ENCODE data around the gene OR10G7. TPM values are rescaled to one million over a fixed set of nuclear protein-coding genes. Genes with fewer than 3 reads are reported as not detected.

OR10G7 gene
- total and polyA plus RNA-seq, 10 of the 15 experiments (the other 5 are each of a cell fraction or from before 2014, with no cell fraction given): not detected

- Histone ChIP-seq H3K27ac (ENCODE audit: control insufficient read depth, insufficient read depth) (no peak overlapping the region), H3K4me3 (no peak overlapping the region), H2AFZ (ENCODE audit: control insufficient read depth, low read depth, low read length) (no peak overlapping the region), H3K27me3 (replicated peaks in 1 of 2; ENCODE audit: control insufficient read depth in 2 of 2, insufficient read depth in 2 of 2, low read length in 1 of 2) (peaks cover 0 to 2% of the 10 kb centered on the region in 2 experiments; a peak in 1 of 4 replicates), H3K79me2 (ENCODE audit: control insufficient read depth, insufficient read depth, low read length) (no peaks in the 10 kb centered on the region), H3K4me2 (ENCODE audit: control insufficient read depth, insufficient read depth) (no peak overlapping the region), H3K36me3 (ENCODE audit: control insufficient read depth in 2 of 2, insufficient read depth in 2 of 2, low read length in 1 of 2) (no peaks in the 10 kb centered on the region), H3K9ac (ENCODE audit: control insufficient read depth, insufficient read depth, low read length) (no peak overlapping the region), H4K20me1 (ENCODE audit: control insufficient read depth, insufficient read depth) (no peaks in the 10 kb centered on the region), H3K9me3 (replicated peaks; ENCODE audit: control insufficient read depth, insufficient read depth, low read length) (no peaks in the 10 kb centered on the region; the same call in 2 of the 3 replicates), H3K4me1 (ENCODE audit: control insufficient read depth, insufficient read depth, low read length) (peaks cover 19% of the 10 kb centered on the region)
- FAIRE-seq (no peak), ATAC-seq (no peak), DNase-seq (ENCODE audit: low read depth, low spot score) (no peak)
- 75% methylated on average over 8 of the region's 8 CpGs for WGBS (ENCODE audit: insufficient coverage, insufficient replicate concordance, low lambda C conversion rate, missing lambda C conversion rate)
- TF ChIP-seq CHD4 (IDR thresholded peaks at IDR 0.05) (no peak), ZNF207 (IDR thresholded peaks at IDR 0.05; ENCODE audit: borderline replicate concordance) (no peak), GATAD2B (conservative IDR thresholded peaks at IDR 0.05; ENCODE audit: low read depth) (no peak), SMAD1 (IDR thresholded peaks at IDR 0.05; ENCODE audit: low read depth, partially characterized antibody) (no peak), RCOR1 (conservative IDR thresholded peaks at IDR 0.05; ENCODE audit: low read depth, low read length) (no peak), USF1 (IDR thresholded peaks at IDR 0.05; ENCODE audit: borderline replicate concordance, extremely low read length, insufficient read depth, low read depth, low read length) (no peak), EZH2 (IDR thresholded peaks at IDR 0.05; ENCODE audit: borderline replicate concordance, control insufficient read depth, low read depth, low read length) (no peak), FOXK2 (IDR thresholded peaks at IDR 0.05) (no peak), SP1 (IDR thresholded peaks at IDR 0.05; ENCODE audit: low read depth, low read length) (no peak), PAX8 (IDR thresholded peaks at IDR 0.05) (no peak), SMC3 (IDR thresholded peaks at IDR 0.05; ENCODE audit: borderline replicate concordance, low read length) (no peak), IKZF1 (conservative IDR thresholded peaks at IDR 0.05) (no peak)
- CTCF ChIA-PET: interaction anchor here (0.7 to 8.6 kb wide), 24 partner anchors 9 to 513 kb away, joined by 3 to 89 read pairs (median 4); partner anchors contain the start of gene VWA5A
- no TSS peak for BruUV-seq (replicated peaks)
- intact Hi-C loops (cut with micrococcal nuclease; ENCODE audit: unreplicated experiment): no loop called here
- POLR2A ChIA-PET: no interaction called here
- RAD21 ChIA-PET (ENCODE audit: unreplicated experiment): interaction anchor here (0.9 to 5.1 kb wide), 5 partner anchors 116 to 262 kb away, joined by 3 to 28 read pairs (median 4); no protein-coding TSS in a partner anchor
- in situ Hi-C loops (cut with MboI): loop anchor here (5.0 to 10.0 kb wide), 2 partner anchors 125 to 513 kb away; no protein-coding TSS in a partner anchor
- SMC1A ChIA-PET (ENCODE audit: uncharacterized antibody, unreplicated experiment): interaction anchor here (0.9 to 1.6 kb wide), 6 partner anchors 29 to 514 kb away, joined by 3 to 23 read pairs (median 5); partner anchors contain the start of gene VWA5A
These were observed 31.0 kb upstream of the OR10G7 start for GRCh38 chr11:124072147-124072546.
